Stimulated activated naive CD8-positive, alpha-beta T cell treated with anti-CD3 and anti-CD28 coated beads, Interleukin-15, amount 100 ng/mL, for 72 hours (primary cell): ENCODE data around the gene SYT14.
A peak's percentile ranks its signal among the peaks of the same experiment; 100 is the strongest.
"Not testable (repeated sequence)": the region's sequence is repeated elsewhere in the genome, so short reads cannot be mapped to it uniquely, and the experiment has no call there.

Experiments used
- ATAC-seq: fragments of 150-1000 bp; cut with Tn5 transposase; 2 replicates; pipeline ENCODE4 v1.10.0; 2021; ENCODE audit warnings: mild to moderate bottlenecking, moderate library complexity
- DNase-seq, 2 donors: peaks; one replicate each; pipeline ENCODE4 v3.0.0; 2021 to 2022
- H3K27ac Mint-ChIP-seq, 2 donors: one replicate each; pipeline ENCODE4 v1.8.0; 2022; ENCODE audit warnings: mild to moderate bottlenecking in 2 of 2, mixed read lengths in 2 of 2, moderate library complexity in 2 of 2
- H3K27me3 Mint-ChIP-seq: one replicate; pipeline ENCODE4 v1.8.0; 2022; ENCODE audit warnings: mixed read lengths
- H3K4me1 Mint-ChIP-seq: one replicate; pipeline ENCODE4 v1.8.0; 2022; ENCODE audit warnings: mild to moderate bottlenecking, mixed read lengths
- H3K4me3 Mint-ChIP-seq, 2 donors: one replicate each; pipeline ENCODE4 v1.8.0; 2022; ENCODE audit warnings: mild to moderate bottlenecking in 2 of 2, mixed read lengths in 2 of 2, moderate library complexity in 1 of 2
- H3K9me3 Mint-ChIP-seq, 2 donors: one replicate each; pipeline ENCODE4 v1.8.0; 2022; ENCODE audit warnings: mixed read lengths in 2 of 2

Gene SYT14

DNA sequence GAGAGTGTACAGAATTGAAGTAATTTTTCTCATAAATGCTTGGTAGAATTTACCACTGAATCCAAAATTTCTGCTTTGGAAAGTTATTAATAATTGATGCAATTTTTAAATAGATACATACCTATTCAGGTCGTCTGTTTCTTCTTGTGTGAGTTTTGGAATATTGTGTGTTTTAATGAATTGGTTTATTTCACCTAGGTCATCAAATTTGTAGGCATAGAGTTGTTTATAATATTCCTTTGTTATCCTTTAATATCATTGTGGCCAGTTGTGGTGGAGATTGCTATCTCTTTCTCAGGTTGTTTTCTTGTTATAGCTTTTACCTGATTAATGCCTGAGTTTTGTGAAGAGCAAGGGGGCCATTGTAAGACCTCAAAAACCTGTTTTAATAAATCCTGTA, 93.5 kb downstream of the SYT14 start:
- DNase-seq, result no peak
- H3K27ac Mint-ChIP-seq, result no peak overlapping the region
- no peak overlapping the region for H3K4me3 Mint-ChIP-seq
- H3K9me3 Mint-ChIP-seq, result peaks cover 6 to 18% of the 10 kb centered on the region in 2 donors
- peaks cover 22% of the 10 kb centered on the region for H3K27me3 Mint-ChIP-seq
- no peak for ATAC-seq
- no peaks in the 10 kb centered on the region for H3K4me1 Mint-ChIP-seq

DNA sequence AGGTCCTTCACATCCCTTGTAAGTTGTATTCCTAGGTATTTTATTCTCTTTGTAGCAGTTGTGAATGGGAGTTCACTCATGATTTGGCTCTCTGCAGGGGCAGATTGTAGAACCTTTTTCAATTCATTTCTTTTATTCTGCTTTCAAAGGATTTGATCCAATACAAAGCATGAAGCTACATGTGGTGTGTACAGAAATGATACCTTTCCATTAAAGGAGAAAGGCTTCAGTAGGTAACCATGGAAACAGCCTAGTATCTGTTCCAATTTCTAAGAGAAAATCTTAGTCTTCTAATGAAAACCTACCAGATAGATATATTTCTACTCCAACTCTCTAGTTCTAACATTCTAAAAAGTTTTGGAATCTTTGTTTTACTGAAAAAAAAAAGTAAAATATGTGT, 105.0 kb downstream of the SYT14 start:
- Mint-ChIP-seq H3K4me1 (no peaks in the 10 kb centered on the region), H3K9me3 (peaks cover 2% of the 10 kb centered on the region in 2 donors), H3K27ac (no peak overlapping the region), H3K27me3 (no peaks in the 10 kb centered on the region), H3K4me3 (no peak overlapping the region)
- ATAC-seq (no peak), DNase-seq (no peak)

DNA sequence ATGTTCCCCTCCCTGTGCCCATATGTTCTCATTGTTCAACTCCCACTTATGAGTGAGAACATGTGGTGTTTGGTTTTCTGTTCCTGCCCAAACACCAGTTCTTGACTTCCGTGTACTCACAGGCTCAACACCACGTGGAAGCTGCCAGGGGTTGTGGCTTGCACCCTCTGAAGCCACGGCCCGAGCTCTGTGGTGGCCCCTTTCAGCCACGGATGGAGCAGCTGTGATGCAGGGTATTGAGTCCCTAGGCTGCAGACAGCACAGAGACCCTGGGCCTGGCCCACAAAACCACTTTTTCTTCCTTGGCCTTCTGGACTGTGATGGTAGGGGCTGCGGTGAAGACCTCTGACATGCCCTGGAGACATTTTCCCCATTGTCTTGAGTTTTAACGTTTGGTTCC, 111.6 kb downstream of the SYT14 start:
- Mint-ChIP-seq H3K27ac (no peak overlapping the region), H3K4me3 (no peak overlapping the region), H3K9me3 (peaks cover 0 to 19% of the 10 kb centered on the region in 2 donors), H3K4me1 (no peaks in the 10 kb centered on the region), H3K27me3 (no peaks in the 10 kb centered on the region)
- no peak for ATAC-seq
- DNase-seq, result no peak

DNA sequence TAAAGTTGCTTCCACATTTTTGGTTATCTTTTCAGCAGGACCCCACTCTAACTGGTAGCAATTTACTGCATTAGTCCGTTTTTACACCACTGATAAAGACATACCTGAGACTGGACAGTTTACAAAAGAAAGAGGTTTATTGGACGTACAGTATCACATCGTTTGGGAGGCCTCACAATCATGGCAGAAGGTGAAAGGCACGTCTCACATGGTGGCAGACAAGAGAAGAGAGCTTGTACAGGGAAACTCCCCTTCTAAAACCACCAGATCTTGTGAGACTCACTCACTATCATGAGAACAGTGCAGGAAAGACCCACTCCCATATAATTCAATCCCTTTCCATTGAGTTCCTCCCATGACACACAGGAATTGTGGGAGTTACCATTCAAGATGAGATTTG, 112.5 kb downstream of the SYT14 start:
- not testable (repeated sequence) for H3K27me3 Mint-ChIP-seq, ATAC-seq, H3K4me3 Mint-ChIP-seq, H3K4me1 Mint-ChIP-seq, DNase-seq, H3K27ac Mint-ChIP-seq
- H3K9me3 Mint-ChIP-seq, result peaks cover 0 to 19% of the 10 kb centered on the region in 2 donors

DNA sequence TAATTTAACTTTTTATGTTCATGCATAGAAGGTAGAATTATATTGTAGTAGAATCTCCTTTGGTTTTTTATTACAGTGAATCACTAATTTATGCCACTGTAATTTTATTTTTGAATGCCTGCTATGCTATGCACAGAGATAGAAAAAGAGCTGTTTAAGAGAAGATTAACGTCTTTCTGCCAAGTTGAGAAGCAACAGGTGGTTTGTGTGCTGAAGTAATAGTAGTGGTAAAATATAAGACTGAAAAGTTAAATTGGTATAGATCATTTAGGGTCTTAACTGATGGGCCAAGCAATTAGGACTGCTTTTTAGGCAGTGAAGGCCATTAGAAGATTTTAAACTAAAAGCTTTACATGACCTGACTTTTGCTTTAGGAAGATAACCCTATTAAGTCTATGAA, 115.1 kb downstream of the SYT14 start:
- no peak for ATAC-seq
- DNase-seq, result no peak
- Mint-ChIP-seq H3K27ac (no peak overlapping the region), H3K4me1 (no peaks in the 10 kb centered on the region), H3K9me3 (peaks cover 0 to 18% of the 10 kb centered on the region in 2 donors), H3K4me3 (no peak overlapping the region), H3K27me3 (peaks cover 5% of the 10 kb centered on the region)

DNA sequence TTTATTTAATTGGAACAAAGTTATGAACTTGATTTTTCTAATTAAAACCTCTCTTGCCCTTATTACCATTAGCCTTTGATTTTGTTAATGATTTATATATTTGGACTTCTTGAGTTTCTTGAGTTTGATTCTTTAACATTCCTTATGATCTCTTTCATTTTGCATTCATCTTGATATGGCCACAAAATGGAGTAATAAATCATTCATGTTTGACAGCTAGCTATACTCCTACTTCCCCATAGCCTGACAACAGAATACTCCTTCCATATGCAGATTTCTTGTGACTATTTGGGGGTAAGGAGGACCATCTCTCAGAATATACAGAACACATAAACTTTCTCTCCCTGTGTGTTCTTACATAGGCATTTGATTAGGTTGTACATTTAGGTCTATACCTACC, 119.6 kb downstream of the SYT14 start:
- Mint-ChIP-seq H3K4me1 (no peaks in the 10 kb centered on the region), H3K4me3 (no peak overlapping the region), H3K27ac (no peak overlapping the region), H3K9me3 (no peaks in the 10 kb centered on the region), H3K27me3 (peaks cover 10% of the 10 kb centered on the region)
- DNase-seq (no peak), ATAC-seq (no peak)

DNA sequence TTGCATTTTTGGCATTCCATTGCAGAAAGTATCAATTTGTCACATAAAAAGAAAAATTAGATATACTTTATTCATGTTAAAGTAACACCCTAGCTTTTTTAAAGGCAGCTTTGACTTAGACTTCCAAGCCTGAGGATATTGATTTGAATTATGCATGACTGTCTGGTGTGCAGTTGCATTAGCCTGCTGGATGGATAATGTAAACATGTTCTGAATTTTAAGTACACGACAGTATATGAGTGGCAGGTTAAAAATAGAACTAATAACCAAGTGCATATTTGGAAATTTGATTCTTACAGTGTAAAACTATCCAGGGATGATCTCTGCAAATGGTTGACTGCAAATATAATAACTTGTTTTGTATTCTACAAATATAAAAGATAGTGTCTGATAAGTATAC, 124.0 kb downstream of the SYT14 start:
- H3K27ac Mint-ChIP-seq, result no peak overlapping the region
- no peak overlapping the region for H3K4me3 Mint-ChIP-seq
- H3K9me3 Mint-ChIP-seq, result peaks cover 6 to 8% of the 10 kb centered on the region in 2 donors
- ATAC-seq, result no peak
- no peaks in the 10 kb centered on the region for H3K4me1 Mint-ChIP-seq
- no peak for DNase-seq
- H3K27me3 Mint-ChIP-seq, result peaks cover 10% of the 10 kb centered on the region

DNA sequence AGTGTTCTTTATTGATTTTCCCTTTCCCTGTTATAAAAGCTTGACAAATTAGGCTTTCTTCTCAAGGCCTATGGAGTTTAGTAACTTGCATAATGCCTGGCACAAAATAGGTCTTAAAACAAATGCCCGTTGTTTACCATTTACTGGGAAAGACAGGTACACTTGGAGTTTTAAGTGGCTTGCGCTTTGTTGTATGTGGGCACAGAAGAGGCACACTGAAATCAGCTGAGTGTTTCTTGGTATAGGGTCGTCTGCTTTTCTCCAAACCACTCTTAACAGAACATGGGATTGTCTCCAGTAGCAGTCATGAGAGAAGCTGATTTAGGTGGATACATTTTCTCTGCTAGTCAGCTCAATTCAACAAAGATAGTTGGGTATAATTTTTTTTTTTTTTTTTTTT, 132.5 kb downstream of the SYT14 start:
- H3K4me3 Mint-ChIP-seq, result no peak overlapping the region
- peaks cover 8% of the 10 kb centered on the region for H3K27me3 Mint-ChIP-seq
- ATAC-seq, result no peak

DNA sequence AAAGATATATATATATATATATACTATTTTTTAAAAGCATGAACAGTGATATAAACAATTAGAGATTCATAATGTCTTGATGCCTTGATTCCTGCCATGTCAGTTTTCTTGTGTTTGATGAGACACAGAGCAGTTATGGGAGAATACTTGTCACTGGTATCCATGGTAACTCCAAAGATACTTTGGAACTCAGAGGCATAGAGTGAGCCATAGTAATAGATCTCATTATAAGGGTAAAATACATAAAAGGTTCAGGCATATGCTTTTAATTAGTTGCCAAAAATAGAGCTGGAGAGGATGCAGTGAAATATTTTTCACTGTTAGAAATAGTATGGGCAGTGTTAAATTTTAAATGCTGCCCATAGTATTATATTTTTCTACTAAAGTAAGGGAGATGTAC, 134.1 kb downstream of the SYT14 start:
- no peak overlapping the region for H3K4me3 Mint-ChIP-seq
- DNase-seq (no peak), ATAC-seq (no peak)
- H3K9me3 Mint-ChIP-seq, result peaks cover 0 to 5% of the 10 kb centered on the region in 2 donors
- H3K27ac Mint-ChIP-seq, result no peak overlapping the region
- H3K27me3 Mint-ChIP-seq, result peaks cover 8% of the 10 kb centered on the region
- H3K4me1 Mint-ChIP-seq, result no peaks in the 10 kb centered on the region

More for the DNA sequence above, 132.5 kb downstream of the SYT14 start:
- DNase-seq, result no peak
- H3K9me3 Mint-ChIP-seq, result peaks cover 0 to 9% of the 10 kb centered on the region in 2 donors
- H3K27ac Mint-ChIP-seq, result no peak overlapping the region
- no peaks in the 10 kb centered on the region for H3K4me1 Mint-ChIP-seq

DNA sequence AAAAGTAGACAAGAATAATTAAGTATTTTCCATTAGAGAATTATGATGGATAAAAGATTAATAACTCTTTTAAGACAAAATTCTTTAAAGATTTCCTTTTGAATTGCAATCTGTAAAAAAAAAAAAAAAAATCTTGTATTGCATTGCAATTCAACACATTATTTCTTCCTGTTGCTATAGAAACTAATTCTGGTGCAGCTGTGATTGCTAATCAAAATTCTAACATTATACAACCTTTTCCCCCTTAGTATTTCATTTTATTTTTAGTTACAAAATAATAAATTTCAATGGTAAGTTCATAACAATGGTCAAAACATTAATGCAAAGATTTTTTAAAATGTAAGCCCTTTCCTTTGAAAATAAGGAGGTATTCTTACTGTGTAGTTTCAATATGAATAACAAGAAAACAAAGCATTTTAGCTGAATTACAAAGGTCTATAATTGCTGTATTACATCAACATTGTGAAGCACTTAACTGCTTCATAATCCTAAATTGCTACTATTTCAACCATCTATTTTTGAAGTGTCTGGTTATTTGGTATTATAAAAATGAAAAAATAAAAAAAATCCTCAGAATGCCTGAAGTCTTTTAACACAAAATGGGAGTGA, 135.0 kb downstream of the SYT14 start:
- H3K4me3 Mint-ChIP-seq, result no peak overlapping the region
- ATAC-seq, result no peak
- H3K27me3 Mint-ChIP-seq, result peaks cover 8% of the 10 kb centered on the region
- no peak for DNase-seq
- H3K4me1 Mint-ChIP-seq, result no peaks in the 10 kb centered on the region
- no peak overlapping the region for H3K27ac Mint-ChIP-seq
- H3K9me3 Mint-ChIP-seq, result peaks cover 0 to 3% of the 10 kb centered on the region in 2 donors

DNA sequence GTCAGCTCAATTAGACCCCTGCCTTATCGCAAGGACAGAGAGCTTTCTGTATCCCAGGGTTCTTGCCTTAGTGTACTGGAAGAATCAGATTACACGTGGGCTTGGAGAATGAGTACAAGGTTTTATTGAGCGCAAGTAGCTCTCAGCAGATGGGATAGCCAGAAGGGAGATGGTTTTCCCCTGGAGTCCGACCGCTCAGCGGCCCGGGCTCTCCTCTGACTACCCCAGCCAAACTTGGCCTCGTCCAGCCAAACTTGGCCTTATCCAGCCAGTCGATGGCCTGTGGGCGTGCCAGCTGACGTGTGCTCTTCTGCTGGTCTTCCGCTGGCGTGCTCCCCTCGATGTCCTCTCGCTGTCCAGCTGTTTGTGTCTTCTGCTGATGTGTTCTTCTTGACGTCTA, 136.9 kb downstream of the SYT14 start:
- no peak overlapping the region for H3K27ac Mint-ChIP-seq
- no peak for DNase-seq
- no peaks in the 10 kb centered on the region for H3K4me1 Mint-ChIP-seq
- H3K4me3 Mint-ChIP-seq, result no peak overlapping the region
- H3K9me3 Mint-ChIP-seq, result no peaks in the 10 kb centered on the region
- no peak for ATAC-seq
- peaks cover 7% of the 10 kb centered on the region for H3K27me3 Mint-ChIP-seq

DNA sequence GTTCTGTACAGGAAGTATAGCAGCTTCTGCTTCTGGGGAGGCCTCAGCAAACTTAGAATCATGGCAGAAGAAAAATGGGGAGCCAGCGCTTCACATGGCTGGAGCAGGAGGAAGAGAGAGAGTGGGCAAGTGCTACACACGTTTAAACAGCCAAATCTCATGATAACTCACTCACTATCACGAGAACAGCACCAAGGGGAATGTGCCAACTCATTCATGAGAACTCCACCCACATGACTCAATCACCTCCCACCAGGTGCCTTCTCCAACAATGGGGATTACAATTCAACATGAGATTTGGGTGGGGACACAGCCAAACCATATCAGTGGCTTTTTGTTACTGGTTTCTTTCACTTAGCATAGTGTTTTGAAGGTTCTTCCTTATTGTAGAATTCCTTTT, 138.6 kb downstream of the SYT14 start:
- H3K4me1 Mint-ChIP-seq, result no peaks in the 10 kb centered on the region
- DNase-seq (no peak), ATAC-seq (no peak)
- no peaks in the 10 kb centered on the region for H3K27me3 Mint-ChIP-seq
- no peak overlapping the region for H3K27ac Mint-ChIP-seq
- H3K9me3 Mint-ChIP-seq, result no peaks in the 10 kb centered on the region
- H3K4me3 Mint-ChIP-seq, result no peak overlapping the region

DNA sequence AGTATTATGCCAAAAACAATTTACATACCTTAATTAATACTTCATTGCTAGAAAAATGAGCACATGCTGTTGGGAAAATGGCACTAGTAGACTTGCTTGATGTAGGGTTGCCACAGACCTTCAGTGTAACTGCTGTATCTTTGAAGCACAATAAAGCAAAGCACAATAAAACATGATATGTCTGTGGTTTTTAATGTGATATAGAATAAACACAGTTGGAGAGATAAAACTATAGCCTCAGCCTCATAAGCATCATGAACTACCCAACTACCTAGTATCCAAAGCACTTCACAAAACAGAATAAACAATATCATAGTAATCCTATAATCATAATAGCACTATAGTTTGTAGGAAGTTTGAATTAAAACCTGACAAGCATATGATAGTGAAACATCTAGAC, 143.5 kb downstream of the SYT14 start:
- H3K4me1 Mint-ChIP-seq, result no peaks in the 10 kb centered on the region
- DNase-seq (no peak), ATAC-seq (no peak)
- H3K27me3 Mint-ChIP-seq, result no peaks in the 10 kb centered on the region
- no peaks in the 10 kb centered on the region for H3K9me3 Mint-ChIP-seq
- no peak overlapping the region for H3K27ac Mint-ChIP-seq
- no peak overlapping the region for H3K4me3 Mint-ChIP-seq

DNA sequence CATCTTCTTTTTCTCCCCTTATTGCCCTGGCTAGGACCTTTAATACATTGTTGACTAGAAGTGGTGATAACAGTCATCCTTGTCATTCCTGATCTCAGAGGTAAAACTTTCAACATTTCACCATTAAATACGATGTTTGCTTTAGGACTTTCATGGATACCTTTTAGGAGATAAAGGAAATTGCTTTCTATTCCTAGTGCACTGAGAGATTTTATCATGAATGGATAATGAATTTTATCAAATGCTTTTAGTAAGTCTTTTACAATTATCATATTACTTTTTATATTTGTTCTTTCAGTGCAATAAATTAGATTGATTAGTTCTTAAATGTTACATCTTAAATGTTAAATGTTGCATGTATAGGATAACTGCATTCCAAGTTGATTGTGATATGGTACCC, 147.3 kb downstream of the SYT14 start:
- H3K27ac Mint-ChIP-seq, result no peak overlapping the region
- H3K27me3 Mint-ChIP-seq, result peaks cover 9% of the 10 kb centered on the region
- DNase-seq, result no peak
- no peaks in the 10 kb centered on the region for H3K4me1 Mint-ChIP-seq
- no peak for ATAC-seq
- no peaks in the 10 kb centered on the region for H3K9me3 Mint-ChIP-seq
- no peak overlapping the region for H3K4me3 Mint-ChIP-seq

DNA sequence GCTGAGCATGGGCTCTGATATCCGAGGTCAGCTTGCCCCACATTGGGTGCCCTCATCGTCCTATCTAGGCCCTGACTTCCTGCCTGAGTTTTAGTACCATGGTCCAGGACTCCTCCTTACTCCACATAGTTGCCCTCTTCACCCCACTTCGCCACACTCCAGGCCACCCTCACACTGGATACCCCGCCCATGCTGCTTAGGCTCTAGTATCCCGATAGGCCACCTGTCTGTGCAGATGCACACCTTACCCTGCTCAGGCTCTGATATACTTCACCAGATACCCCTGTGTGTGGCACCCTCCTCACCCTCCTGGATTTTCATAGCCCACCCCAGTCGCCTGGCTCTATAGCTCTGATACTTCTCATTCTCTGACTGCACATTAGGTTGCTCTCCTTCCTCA, 149.0 kb downstream of the SYT14 start:
- DNase-seq, result no peak
- Mint-ChIP-seq H3K4me3 (no peak overlapping the region), H3K27me3 (peaks cover 9% of the 10 kb centered on the region), H3K9me3 (no peaks in the 10 kb centered on the region), H3K4me1 (no peaks in the 10 kb centered on the region), H3K27ac (no peak overlapping the region)
- ATAC-seq, result peak; percentile 31

DNA sequence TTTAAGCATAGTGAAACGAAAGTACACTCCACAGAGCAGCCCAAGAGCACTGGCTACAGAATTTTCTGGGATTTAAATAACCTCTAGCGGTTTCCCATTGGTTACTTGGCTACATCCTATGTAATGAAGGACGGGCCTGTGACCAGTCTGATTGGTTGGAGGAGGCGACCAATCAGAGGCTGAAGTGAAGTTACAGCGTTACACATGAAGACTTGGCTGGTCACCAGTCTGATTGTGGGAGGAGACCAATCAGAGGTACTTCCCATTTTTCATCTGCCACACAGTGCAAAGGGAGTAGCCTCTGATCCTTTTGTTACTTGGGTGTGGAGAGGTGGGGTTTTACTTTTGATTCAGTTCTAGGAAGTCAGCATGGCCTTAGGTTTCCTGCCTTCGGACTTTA, 151.8 kb downstream of the SYT14 start:
- ATAC-seq (no peak), DNase-seq (no peak)
- Mint-ChIP-seq H3K4me3 (no peak overlapping the region), H3K9me3 (no peaks in the 10 kb centered on the region), H3K27me3 (peaks cover 9% of the 10 kb centered on the region), H3K4me1 (no peaks in the 10 kb centered on the region), H3K27ac (no peak overlapping the region)

DNA sequence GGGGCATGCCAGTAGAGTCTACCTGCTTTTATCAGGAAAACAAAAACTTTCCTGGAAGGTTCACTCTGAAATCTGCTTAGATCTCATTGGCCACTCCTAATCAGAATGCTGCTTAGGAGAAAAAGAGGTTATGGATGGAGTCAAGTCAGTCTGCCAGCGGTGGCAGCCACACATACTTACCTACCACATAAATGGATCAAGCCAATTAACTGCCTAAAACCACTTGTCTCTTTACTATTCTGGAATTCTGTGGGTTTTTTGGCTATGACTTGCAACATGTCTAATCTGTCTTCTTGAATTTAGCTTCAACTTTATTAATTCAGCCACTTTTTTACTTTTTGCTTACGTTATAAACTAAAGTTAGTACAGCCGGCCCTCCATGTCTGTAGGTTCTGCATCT, 154.3 kb downstream of the SYT14 start:
- ATAC-seq (no peak), DNase-seq (no peak)
- peak overlapping the region in 1 of 2 donors; percentile 59 for H3K27ac Mint-ChIP-seq
- no peak overlapping the region for H3K4me3 Mint-ChIP-seq
- H3K9me3 Mint-ChIP-seq, result no peaks in the 10 kb centered on the region
- H3K27me3 Mint-ChIP-seq, result peaks cover 9% of the 10 kb centered on the region
- H3K4me1 Mint-ChIP-seq, result no peaks in the 10 kb centered on the region
